Heart left ventricle (tissue), 13 donors: ENCODE results near the gene SLC16A8.

Experiments
- CTCF ChIP-seq, 12 donors: fragments of 200-600 bp; sonication (generic) in 4 of 12; IDR thresholded peaks; one replicate each; pipeline versions ENCODE4 v1.5.0 to v1.8.0; 2018 to 2022; ENCODE audit warnings: antibody characterized with exemption in 12 of 12, mild to moderate bottlenecking in 5 of 12
- POLR2A ChIP-seq, 2 donors: fragments of 450-650 bp; IDR thresholded peaks; one replicate each; pipeline ENCODE4 v1.6.1; 2017; ENCODE audit warnings: antibody characterized with exemption in 2 of 2, mild to moderate bottlenecking in 2 of 2, moderate library complexity in 2 of 2
- donor health status: ischemic (EF 13 %, LVEDD 7.1; RV severe dilation, severe dysfunction).
- donor health status: DM: no; HTN: yes; CAD: no.
- donor health status: DM: no; HTN: no; CAD: no.
- donor health status: ischemic (EF 25% LVEDD 6.9; RV normal size, moderate dysfunction).
- donor health status: ischemic (EF 25% LVEDD 5.7; RV mildly dilated, moderate dysfunction).
- donor health status: ischemic (EF 35%, LVEDD 5.7; RV mildly dilated, moderate dysfunction).
- donor health status: nonischemic (EF 11% LVEDD 7.7; RV severe dilation, severe dysfunction).
- donor health status: DM: yes; HTN: yes; CAD: no.
- donor health status: PGD.
- donor health status: ischemic (EF 29% LVEDD 5.4; RV normal size, mild dysfunction).
- donor health status: nonischemic (EF 23%, LVEDD 6.1; RV moderate dilation, normal function).

- no peak for TF ChIP-seq CTCF (IDR thresholded peaks at IDR 0.05)
- TF ChIP-seq POLR2A (IDR thresholded peaks at IDR 0.05), result no peak
Measured at GRCh38 chr22:38071421-38072321, 12.3 kb downstream of the SLC16A8 start.
